Measurements from ENCODE around the gene NEK6. TPM values are rescaled to one million over a fixed set of nuclear protein-coding genes. Genes with fewer than 3 reads are reported as not detected.
A peak's percentile ranks its signal among the peaks of the same experiment; 100 is the strongest.
"Not testable (repeated sequence)": the region's sequence is repeated elsewhere in the genome, so short reads cannot be mapped to it uniquely, and the experiment has no call there.

Gene NEK6
- total RNA-seq, 1 experiment from 2014 or later, result 22.1 TPM

DNA sequence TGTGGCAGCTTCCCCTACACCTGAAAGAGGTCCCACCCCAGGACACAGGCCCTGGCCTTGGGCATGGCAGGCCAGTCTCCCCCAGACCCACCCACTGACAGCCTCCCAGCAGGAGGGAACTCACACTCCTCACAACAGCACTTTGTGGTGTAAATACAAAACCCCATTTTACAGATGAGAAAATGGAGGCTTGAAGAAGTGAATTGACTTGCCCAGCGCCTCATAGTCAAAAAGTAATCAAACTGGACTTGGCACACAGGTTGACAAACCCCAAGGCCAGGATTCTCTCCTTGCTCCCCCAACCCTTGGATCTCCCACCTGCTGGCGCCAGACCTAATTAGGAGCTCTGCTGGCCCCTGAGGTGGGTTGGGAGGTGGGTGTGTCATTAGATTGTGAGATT lies 29.2 kb upstream of the NEK6 start:
- no peak for DNase-seq (ENCODE audit: low spot score)

GRCh38 chr9:124231095-124231737 lies 26.5 kb upstream of the NEK6 start:
- DNase-seq (ENCODE audit: low spot score), result no peak

GRCh38 chr9:124238546-124239140 lies 19.1 kb upstream of the NEK6 start:
- no peak for DNase-seq (ENCODE audit: low spot score)

DNA sequence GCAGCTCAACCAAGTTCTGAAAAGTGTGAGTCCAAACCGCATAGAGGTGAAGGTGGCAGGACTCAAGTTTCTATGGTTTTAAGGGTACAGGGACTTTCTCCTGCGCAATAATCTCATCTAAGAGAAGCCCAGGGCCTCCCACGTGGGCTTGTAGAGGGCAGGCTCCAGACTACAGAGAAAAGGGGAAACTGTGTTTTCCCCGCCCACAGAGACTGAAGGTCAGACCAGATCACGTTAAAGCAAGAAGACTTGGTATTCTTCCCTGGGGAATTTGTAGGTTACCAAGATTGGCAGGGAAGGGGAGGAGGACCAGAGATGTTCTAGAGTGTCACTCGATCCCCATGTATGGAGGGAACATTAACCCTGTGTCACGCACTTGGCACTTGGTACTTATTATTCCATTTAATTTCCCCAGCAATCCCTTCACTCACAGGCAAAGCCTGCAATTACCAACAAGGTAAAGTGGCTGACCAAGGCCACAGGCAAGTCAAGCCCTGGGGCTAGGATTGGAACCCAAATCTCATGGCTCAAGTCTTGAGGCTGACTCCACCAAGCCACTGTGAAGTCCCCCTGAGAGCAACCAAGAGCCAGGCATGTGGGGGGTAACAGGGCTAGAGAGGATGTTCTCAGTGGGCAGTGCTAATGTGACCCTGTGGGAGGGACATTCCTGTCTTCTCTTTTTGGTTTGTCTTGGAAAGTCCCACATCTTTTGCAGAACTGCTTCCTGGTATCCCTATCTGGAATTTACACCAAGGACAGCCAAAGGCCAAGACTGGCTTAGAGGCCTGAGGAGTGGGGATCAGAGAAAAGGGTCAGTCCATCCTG lies 18.3 kb upstream of the NEK6 start:
- DNase-seq (ENCODE audit: low spot score), result no peak

GRCh38 chr9:124242331-124243194 lies 15.2 kb upstream of the NEK6 start:
- no peak for DNase-seq (ENCODE audit: low spot score)

DNA sequence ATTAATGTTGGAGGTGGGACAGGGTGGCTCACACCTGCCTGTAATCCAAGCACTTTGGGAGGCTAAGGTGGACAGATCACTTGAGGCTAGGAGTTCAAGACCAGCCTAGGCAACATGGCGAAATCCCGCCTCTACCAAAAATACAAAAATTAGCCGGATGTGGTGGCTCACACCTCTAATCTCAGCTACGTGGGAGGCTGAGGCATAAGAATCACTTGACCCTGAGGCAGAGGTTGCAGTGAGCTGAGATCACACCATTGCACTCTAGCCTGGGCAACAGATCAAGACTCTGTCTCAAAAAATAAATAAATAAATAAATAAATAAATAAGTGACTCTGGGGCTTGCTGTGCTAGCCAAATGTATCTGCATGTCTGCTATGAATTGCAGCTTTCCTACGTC lies 10.4 kb upstream of the NEK6 start:
- not testable (repeated sequence) for DNase-seq (ENCODE audit: low spot score)

- DNase-seq (ENCODE audit: low spot score), result no peak
These were observed 9.7 kb upstream of the NEK6 start for GRCh38 chr9:124248066-124248465.

GRCh38 chr9:124248960-124249359 lies 8.8 kb upstream of the NEK6 start:
- no peak for DNase-seq (ENCODE audit: low spot score)

DNA sequence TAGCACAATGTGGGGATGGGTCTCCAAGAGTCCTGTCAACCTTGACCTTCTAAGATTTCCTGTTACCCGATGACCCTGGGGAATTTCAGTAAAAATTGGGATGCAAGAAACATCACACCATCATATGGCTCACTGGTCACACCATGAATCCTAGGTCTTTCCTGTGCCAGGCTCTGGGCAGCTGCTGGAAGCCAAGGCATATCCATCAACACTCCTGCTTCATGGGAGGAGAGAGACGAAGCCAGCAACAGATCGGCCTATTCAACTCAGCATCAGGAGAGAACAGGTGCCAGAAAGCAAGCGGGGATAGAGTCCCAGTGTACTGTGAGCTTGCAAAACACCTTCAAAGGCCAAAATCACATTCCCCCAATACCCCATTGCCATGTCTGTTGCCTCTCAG lies 6.5 kb upstream of the NEK6 start:
- no peak for DNase-seq (ENCODE audit: low spot score)

DNA sequence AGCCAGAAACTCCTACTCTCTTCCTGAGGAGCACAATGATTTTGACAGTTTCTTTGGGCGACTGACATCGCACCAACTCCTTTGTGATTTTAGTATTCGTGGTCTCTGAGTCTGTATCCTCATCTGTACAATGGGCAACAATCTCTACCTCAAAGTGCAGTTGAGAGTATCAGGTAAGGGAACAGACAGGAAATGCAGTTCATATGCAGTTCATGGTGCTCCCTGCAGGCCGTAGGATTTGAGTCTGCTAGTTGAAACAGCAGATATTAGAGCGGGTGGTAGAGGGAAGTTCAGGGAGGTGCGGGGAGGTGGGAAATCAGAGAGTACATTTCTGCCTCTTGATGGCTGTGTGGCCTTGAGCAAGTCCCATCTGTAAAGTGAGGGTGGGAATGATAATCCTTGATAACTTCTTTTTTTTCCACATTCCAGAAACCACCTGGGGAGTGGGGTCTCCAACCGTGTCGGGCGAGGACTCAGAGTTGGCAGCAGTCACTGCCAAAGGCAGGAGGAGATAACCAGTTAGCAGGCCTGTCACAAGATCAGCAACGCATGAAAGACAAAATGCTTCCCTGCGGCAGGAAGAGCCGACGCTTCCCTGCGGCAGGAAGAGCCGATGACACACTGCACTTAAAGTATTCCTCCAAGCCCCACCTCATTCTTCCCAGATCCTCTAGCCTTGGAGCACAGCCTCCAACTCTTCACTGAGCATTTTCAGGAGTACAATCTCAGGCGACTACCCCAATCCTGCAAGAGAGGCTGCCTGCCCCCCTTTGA lies 6.0 kb upstream of the NEK6 start:
- peak; percentile 49 for DNase-seq (ENCODE audit: low spot score)

DNA sequence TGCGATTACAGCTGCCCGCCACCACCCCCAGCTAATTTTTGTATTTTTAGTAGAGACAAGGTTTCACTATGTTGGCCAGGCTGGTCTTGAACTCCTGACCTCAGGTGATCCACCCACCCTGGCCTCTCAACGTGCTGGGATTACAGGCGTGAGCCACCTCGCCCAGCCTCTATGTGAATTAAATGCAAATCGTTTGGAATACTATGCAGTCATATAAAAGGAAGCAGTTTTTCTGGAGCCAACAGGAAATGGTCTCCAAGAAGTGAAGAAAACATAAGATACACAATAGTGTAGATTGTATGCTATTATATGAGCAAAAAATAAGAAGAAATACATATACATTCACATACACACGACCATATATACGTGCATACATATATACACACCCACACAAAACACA lies 4.9 kb upstream of the NEK6 start:
- not testable (repeated sequence) for DNase-seq (ENCODE audit: low spot score)

DNA sequence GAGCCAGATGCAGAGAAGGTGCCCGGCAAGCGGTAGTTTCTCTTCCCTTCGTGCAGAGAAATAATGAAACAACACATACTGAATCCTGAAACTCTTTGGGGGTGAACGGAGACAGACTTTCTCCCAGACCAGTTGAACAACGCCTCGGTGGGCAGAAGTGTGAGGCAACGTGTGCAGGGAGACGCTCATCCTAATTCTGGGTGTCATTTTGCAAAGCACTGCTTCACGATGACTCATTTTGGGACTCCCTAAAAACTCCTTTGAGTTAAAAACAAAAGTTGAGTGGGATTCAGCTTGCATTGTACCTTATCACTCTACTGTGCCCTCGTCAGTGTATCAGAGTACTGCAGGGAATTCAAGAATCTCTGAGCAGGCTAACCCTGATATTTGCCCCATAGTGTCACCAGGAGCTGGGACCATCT lies 3.5 kb upstream of the NEK6 start:
- DNase-seq (ENCODE audit: low spot score), result no peak

DNA sequence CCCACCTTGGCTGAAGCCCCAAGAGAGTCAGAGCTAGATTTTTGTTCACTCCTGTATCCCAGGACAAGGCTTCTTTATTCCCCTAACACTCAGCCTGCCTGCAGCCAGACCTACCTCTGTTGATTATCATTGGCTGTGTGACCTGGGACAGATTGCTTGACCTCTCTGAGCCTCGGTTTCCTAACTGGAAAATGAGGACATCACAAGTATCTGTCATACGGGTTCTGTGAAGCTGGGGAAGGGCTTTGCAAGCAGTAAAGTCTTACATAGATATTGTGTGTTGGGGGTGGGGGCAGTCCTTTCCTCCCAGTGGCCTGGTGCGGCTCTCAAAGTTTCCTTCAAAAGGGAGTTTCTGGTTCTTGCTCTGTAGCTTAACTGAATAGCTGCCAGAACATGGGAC lies 2.5 kb upstream of the NEK6 start:
- no peak for DNase-seq (ENCODE audit: low spot score)

DNA sequence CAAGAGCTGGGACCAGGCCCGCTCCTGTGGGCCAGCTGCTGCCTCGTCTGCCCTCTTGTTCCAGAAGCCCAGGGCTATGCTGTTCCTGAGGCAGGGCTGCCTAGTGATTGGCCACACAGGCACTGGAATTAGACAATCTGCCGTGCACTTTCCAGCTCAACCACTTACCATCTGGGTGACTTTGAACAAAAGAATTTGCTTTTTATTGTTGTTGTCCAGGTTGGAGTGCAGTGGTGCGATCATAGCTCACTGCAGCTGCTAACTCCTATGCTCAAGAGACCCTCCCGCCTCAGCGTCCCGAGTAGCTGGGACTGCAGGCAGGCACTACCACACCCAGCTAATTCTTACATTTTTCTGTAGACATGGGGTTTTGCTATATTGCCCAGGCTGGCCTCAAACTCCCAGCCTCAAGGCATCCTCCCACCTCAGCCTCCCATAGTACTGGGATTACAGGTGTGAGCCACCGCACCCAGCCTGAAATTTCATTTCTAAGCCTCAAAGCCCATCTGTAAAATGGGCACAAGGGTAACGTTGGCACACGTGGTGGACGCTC lies 1.2 kb upstream of the NEK6 start:
- DNase-seq (ENCODE audit: low spot score), result no peak

DNA sequence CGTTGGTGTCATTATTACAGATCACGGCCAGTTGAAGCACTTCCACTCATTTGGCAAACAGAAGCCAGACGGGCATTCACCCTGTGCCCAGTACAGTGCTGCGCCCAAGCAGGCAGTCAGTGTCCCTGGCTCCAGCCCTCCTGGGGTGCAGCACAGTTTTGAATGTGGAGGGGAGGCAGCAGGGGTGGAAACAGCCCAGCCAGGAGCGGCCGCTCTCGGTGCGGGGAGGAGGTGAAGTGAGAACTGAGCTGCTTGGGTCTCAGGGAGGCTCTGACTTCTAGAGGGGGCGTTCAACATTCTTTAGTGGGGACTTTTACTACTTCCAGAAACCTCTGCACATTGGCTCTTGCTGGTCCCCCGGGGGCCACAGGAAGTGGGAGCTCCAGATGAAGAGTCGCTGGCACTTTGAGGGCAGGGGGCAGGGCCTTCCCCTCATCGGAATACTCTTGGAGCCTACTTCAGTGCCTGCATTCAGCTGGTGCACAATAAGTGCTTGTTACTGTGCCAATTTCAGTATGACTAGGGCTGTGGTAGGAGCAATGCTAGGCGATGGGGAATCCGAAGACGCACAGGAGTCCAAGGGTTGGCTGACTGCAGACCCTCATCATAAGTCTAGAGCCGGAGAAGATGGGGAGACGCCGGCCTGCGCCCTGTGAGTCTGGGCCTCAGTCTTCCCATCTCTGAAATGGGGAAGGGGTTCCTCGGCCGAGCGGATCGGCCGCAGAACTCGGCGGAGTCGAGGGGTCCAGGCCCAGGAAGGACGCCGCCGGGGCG lies 492 bp upstream of the NEK6 start:
- DNase-seq (ENCODE audit: low spot score), result no peak

GRCh38 chr9:124258607-124259157 lies 933 bp downstream of the NEK6 start:
- no peak for DNase-seq (ENCODE audit: low spot score)

- DNase-seq (ENCODE audit: low spot score), result peak; percentile 73
These were observed 1.5 kb downstream of the NEK6 start for GRCh38 chr9:124259158-124259808.

- peak; percentile 66 for DNase-seq (ENCODE audit: low spot score)
These were observed 3.2 kb downstream of the NEK6 start for GRCh38 chr9:124260769-124261603.

All from HT-29 (cell line).